CD14-positive monocyte (primary cell): Measurements from ENCODE around the gene USP48. TPM values are rescaled to one million over a fixed set of nuclear protein-coding genes. Genes with fewer than 3 reads are reported as not detected.

ENCODE experiments used
- DNase-seq, 3 donors: peaks; one replicate each; pipeline ENCODE4 v3.0.0-alpha.2; 2011 to 2022
- H2AFZ ChIP-seq: 2 replicates; pipeline ENCODE4 v1.6.0; 2012; ENCODE audit warnings: mild to moderate bottlenecking, low read depth, low read length, inconsistent platforms; ENCODE audit not compliant: insufficient read depth, poor library complexity, severe bottlenecking
- H3K27ac ChIP-seq, 2 donors: 1 replicate in 1 of 2; 2 replicates in 1 of 2; pipeline ENCODE4 v1.5.1; 2012 to 2013; ENCODE audit warnings: low read length in 2 of 2, control low read depth in 1 of 2, inconsistent platforms in 1 of 2, low read depth in 1 of 2, mild to moderate bottlenecking in 1 of 2
- H3K27me3 ChIP-seq, 2 donors: one replicate each; pipeline versions ENCODE4 v1.6.0 to v1.6.1; 2011 to 2013; ENCODE audit warnings: low read length in 2 of 2; ENCODE audit not compliant: control insufficient read depth in 2 of 2, insufficient read depth in 2 of 2
- H3K36me3 ChIP-seq, 2 donors: replicated peaks in 1 of 2; 1 replicate in 1 of 2; 2 replicates in 1 of 2; pipeline versions ENCODE4 v1.5.1 to v1.6.1; 2012 to 2013; ENCODE audit warnings: low read length in 2 of 2, control low read depth in 1 of 2, inconsistent platforms in 1 of 2, mild to moderate bottlenecking in 1 of 2; ENCODE audit not compliant: insufficient read depth in 2 of 2, control insufficient read depth in 1 of 2
- H3K4me1 ChIP-seq, 2 donors: 1 replicate in 1 of 2; 2 replicates in 1 of 2; pipeline versions ENCODE4 v1.5.1 to v1.6.1; 2012 to 2013; ENCODE audit warnings: low read length in 2 of 2, control low read depth in 1 of 2, inconsistent platforms in 1 of 2, mild to moderate bottlenecking in 1 of 2, moderate library complexity in 1 of 2; ENCODE audit not compliant: insufficient read depth in 2 of 2, control insufficient read depth in 1 of 2
- H3K4me2 ChIP-seq: replicated peaks from 2 replicates; pipeline ENCODE3; 2012; ENCODE audit warnings: low read length, moderate library complexity, mild to moderate bottlenecking; ENCODE audit not compliant: poor library complexity, severe bottlenecking; ENCODE audit errors: extremely low read depth
- H3K4me3 ChIP-seq, 3 experiments: fragments of 200-600 bp in 1 of 3; sonication (generic) in 1 of 3; replicated peaks in 1 of 3; 1 replicate in 2 of 3; 2 replicates in 1 of 3; pipeline ENCODE4 v1.5.1; 2011 to 2013; ENCODE audit warnings: low read length in 3 of 3, mild to moderate bottlenecking in 3 of 3, control low read depth in 2 of 3, low read depth in 2 of 3, inconsistent platforms in 1 of 3, moderate library complexity in 1 of 3
- H3K79me2 ChIP-seq: 2 replicates; pipeline ENCODE4 v1.6.0; 2012; ENCODE audit warnings: mild to moderate bottlenecking, control low read depth, inconsistent platforms, low read length, moderate library complexity; ENCODE audit not compliant: insufficient read depth
- H3K9ac ChIP-seq: 2 replicates; pipeline ENCODE4 v1.6.0; 2017; ENCODE audit warnings: low read length, mild to moderate bottlenecking; ENCODE audit not compliant: insufficient read depth, poor library complexity, severe bottlenecking
- H3K9me3 ChIP-seq, 2 donors: replicated peaks in 1 of 2; 1 replicate in 1 of 2; 2 replicates in 1 of 2; pipeline versions ENCODE4 v1.5.1 to v1.6.1; 2012 to 2013; ENCODE audit warnings: low read length in 2 of 2, control low read depth in 1 of 2; ENCODE audit not compliant: control insufficient read depth in 1 of 2, insufficient read depth in 1 of 2
- H4K20me1 ChIP-seq: 2 replicates; pipeline ENCODE4 v1.6.0; 2012; ENCODE audit warnings: mild to moderate bottlenecking, low read length, control low read depth, moderate library complexity; ENCODE audit not compliant: insufficient read depth
- H3K27ac Mint-ChIP-seq, 7 donors: one replicate each; pipeline ENCODE4 v1.8.0; 2020; ENCODE audit warnings: mild to moderate bottlenecking in 7 of 7, mixed read lengths in 7 of 7, moderate library complexity in 6 of 7, inconsistent platforms in 2 of 7
- H3K27me3 Mint-ChIP-seq, 3 donors: one replicate each; pipeline ENCODE4 v1.8.0; 2021 to 2022; ENCODE audit warnings: low read depth in 3 of 3, mild to moderate bottlenecking in 3 of 3, mixed read lengths in 3 of 3, moderate library complexity in 3 of 3, inconsistent platforms in 1 of 3
- H3K36me3 Mint-ChIP-seq, 2 donors: one replicate each; pipeline ENCODE4 v1.8.0; 2020; ENCODE audit warnings: mixed read lengths in 2 of 2, inconsistent platforms in 1 of 2, mild to moderate bottlenecking in 1 of 2
- H3K4me1 Mint-ChIP-seq: one replicate; pipeline ENCODE4 v1.8.0; 2020; ENCODE audit warnings: mild to moderate bottlenecking, mixed read lengths
- H3K4me3 Mint-ChIP-seq, 2 donors: one replicate each; pipeline ENCODE4 v1.8.0; 2020; ENCODE audit warnings: mild to moderate bottlenecking in 2 of 2, mixed read lengths in 2 of 2, moderate library complexity in 1 of 2
- H3K9me3 Mint-ChIP-seq, 7 donors: one replicate each; pipeline ENCODE4 v1.8.0; 2020 to 2022; ENCODE audit warnings: mixed read lengths in 7 of 7, mild to moderate bottlenecking in 6 of 7, moderate library complexity in 6 of 7, inconsistent platforms in 2 of 7
- WGBS: methylation state at CpG from one replicate; pipeline ENCODE4 v1.1.5; 2013; ENCODE audit warnings: missing lambda C conversion rate; ENCODE audit not compliant: insufficient coverage; 5-methylcytosine and 5-hydroxymethylcytosine counted together
- intact Hi-C, 2 donors: fragments of 100-400 bp; cut with micrococcal nuclease; formaldehyde crosslinking; loops; one replicate each; pipeline versions ENCODE4 v1.15.0 to v1.15.1; 2023
- polyA plus RNA-seq, 3 donors: library from polyadenylated mRNA; depleted of rRNA in 1 of 3; unstranded in 2 of 3; stranded (reverse) in 1 of 3; fragments of 300-500 nt in 2 of 3; fragments of >200 nt in 1 of 3; fragmentation: Illumina TruSeq in 2 of 3; gene quantifications; 1 replicate in 2 of 3; 2 replicates in 1 of 3; pipeline ENCODE4 v1.2.3, GENCODE V29; 2012 to 2021
- TF ChIP-seq, protein P1 (sequence below): fragments of 200-600 bp; IDR thresholded peaks from one replicate; pipeline ENCODE4 v1.8.0; 2022; ENCODE audit warnings: antibody characterized with exemption, mild to moderate bottlenecking

The USP48 gene
- polyA plus RNA-seq, 3 donors: 26.5 to 40.2 (median 34.3) TPM

DNA sequence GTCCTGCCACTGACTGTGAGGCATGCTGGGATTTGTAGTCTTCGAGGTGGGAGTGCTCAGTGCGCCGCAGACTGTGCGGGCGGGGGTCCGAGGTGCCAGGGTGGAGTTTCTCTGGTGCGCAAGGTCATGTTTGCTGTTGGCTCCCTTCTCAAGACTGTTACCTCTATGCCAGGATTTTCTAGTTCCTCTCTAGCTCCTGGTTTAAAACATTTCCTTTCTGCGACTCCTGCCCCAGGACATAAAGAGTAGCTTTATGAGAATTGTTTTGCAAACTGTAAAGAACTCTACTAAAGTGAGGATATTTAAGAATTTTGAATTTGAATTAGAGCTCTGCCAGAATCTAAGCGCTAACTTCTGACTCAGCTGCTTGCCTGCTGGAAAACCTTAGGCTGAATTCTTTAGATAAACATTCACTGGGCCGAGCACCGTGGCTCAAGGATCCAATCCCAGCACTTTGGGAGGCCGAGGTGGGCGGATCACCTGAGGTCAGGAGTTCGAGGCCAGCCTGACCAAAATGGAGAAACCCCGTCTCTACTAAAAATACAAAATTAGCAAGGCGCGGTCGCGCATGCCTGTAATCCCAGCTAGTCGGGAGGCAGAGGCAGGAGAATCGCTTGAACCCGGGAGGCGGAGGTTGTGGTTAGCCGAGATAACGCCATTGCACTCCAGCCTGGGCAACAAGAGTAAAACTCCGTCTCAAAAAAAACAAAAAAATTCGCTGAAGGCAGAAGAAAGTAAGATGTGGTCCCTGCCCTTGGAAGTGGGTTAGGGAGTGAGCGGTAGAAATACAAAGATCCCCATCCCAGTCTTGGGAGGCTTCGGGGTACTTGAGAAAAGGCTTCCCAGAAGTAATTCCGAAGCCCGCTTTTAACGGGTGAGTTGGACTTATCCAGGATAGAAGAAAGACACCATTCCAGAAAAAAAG is 992 bp upstream of the USP48 start:
- WGBS: 84% methylated on average over 20 of the region's 32 CpGs
- Mint-ChIP-seq H3K36me3 (no peaks in the 10 kb centered on the region), H3K27ac (peak overlapping the region; percentile 100), H3K9me3 (peaks cover 0 to 2% (median 0%) of the 10 kb centered on the region in 7 donors), H3K4me3 (peak overlapping the region; percentile 95 to 99), H3K4me1 (peaks cover 37% of the 10 kb centered on the region), H3K27me3 (peaks cover 0 to 4% (median 0%) of the 10 kb centered on the region in 3 donors)
- peak overlapping the region; percentile 99 to 100 for H3K27ac ChIP-seq
- peak overlapping the region; percentile 77 for H3K4me2 ChIP-seq
- H2AFZ ChIP-seq: peak overlapping the region; percentile 88
- no peaks in the 10 kb centered on the region for H3K9me3 ChIP-seq
- intact Hi-C loops: loop anchor here (2.0 to 10.0 kb wide), 3 partner anchors 15 to 241 kb away; no protein-coding TSS in a partner anchor
- H3K79me2 ChIP-seq: peaks cover 40% of the 10 kb centered on the region
- H3K36me3 ChIP-seq: no peaks in the 10 kb centered on the region
- DNase-seq: no peak
- H3K4me3 ChIP-seq: peak overlapping the region; percentile 83 to 92 (median 84)
- peaks cover 8% of the 10 kb centered on the region for H4K20me1 ChIP-seq
- H3K4me1 ChIP-seq: peaks cover 33 to 35% of the 10 kb centered on the region in 2 donors
- TF ChIP-seq, protein P1, sequence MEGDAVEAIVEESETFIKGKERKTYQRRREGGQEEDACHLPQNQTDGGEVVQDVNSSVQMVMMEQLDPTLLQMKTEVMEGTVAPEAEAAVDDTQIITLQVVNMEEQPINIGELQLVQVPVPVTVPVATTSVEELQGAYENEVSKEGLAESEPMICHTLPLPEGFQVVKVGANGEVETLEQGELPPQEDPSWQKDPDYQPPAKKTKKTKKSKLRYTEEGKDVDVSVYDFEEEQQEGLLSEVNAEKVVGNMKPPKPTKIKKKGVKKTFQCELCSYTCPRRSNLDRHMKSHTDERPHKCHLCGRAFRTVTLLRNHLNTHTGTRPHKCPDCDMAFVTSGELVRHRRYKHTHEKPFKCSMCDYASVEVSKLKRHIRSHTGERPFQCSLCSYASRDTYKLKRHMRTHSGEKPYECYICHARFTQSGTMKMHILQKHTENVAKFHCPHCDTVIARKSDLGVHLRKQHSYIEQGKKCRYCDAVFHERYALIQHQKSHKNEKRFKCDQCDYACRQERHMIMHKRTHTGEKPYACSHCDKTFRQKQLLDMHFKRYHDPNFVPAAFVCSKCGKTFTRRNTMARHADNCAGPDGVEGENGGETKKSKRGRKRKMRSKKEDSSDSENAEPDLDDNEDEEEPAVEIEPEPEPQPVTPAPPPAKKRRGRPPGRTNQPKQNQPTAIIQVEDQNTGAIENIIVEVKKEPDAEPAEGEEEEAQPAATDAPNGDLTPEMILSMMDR: no peak
- no peaks in the 10 kb centered on the region for H3K27me3 ChIP-seq
- H3K9ac ChIP-seq: peak overlapping the region; percentile 92

DNA sequence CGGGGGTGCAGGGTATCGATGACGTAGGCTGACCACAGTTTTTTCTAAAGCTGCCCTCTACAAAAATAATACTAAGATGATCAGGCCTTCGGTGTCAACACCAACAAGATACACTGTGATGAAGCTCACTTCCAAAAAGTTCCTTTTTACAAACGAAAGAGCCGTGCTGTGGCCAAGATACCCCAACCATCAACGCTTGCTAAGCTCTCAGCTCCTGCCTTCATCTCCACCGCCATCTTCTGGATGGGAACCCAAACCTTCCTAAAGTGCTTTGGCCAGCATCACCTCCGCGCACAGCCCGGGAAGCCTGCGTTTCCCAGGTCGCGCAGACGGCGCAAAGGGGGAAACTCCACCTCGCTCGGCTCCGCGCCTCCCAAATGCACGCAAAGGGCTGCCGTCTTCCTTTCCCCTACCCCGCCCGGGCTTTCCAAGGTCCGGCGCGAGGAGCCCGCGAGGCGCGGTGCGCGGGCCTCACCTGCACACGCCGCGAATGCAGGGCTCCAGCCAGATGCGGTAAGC is 541 bp downstream of the USP48 start:
- Histone ChIP-seq H4K20me1 (peaks cover 20% of the 10 kb centered on the region), H3K36me3 (no peaks in the 10 kb centered on the region), H3K4me3 (peak overlapping the region; percentile 83 to 92 (median 84)), H3K9me3 (no peaks in the 10 kb centered on the region), H3K9ac (peak overlapping the region; percentile 92), H3K27me3 (no peaks in the 10 kb centered on the region), H3K27ac (peak overlapping the region; percentile 79 to 99), H3K4me1 (peaks cover 28 to 32% of the 10 kb centered on the region in 2 donors), H3K4me2 (peak overlapping the region; percentile 77), H2AFZ (peak overlapping the region; percentile 88), H3K79me2 (peaks cover 56% of the 10 kb centered on the region)
- TF ChIP-seq, protein P1: peak; percentile 46
- peak overlapping the region; percentile 95 to 99 for H3K4me3 Mint-ChIP-seq
- H3K27ac Mint-ChIP-seq: peak overlapping the region; percentile 94 to 100 (median 97)
- H3K9me3 Mint-ChIP-seq: peaks cover 0 to 2% (median 0%) of the 10 kb centered on the region in 7 donors
- peak; percentile 42 to 82 (median 65) for DNase-seq
- under 1% methylated on average over 37 of the region's 37 CpGs for WGBS
- H3K27me3 Mint-ChIP-seq: peaks cover 0 to 2% (median 0%) of the 10 kb centered on the region in 3 donors
- peaks cover 0 to 2% of the 10 kb centered on the region in 2 donors for H3K36me3 Mint-ChIP-seq
- peaks cover 34% of the 10 kb centered on the region for H3K4me1 Mint-ChIP-seq
- intact Hi-C loops: loop anchor here (2.0 to 10.0 kb wide), 3 partner anchors 14 to 242 kb away; no protein-coding TSS in a partner anchor
